IMR-90 (cell line): ENCODE measurements around the gene COA3.

Experiments used
- MAFK ChIP-seq: IDR thresholded peaks from 2 replicates; pipeline ENCODE4 v1.6.1; 2012; ENCODE audit warnings: low read depth, low read length, improper control_type of control experiment
- NFE2L2 ChIP-seq: fragments of 150-350 bp; IDR thresholded peaks from 2 replicates; pipeline ENCODE4 v1.6.1; 2016; ENCODE audit warnings: low read depth, mild to moderate bottlenecking, low read length
- POLR2A ChIP-seq: IDR thresholded peaks from 2 replicates; pipeline ENCODE4 v1.6.1; 2012; ENCODE audit warnings: mild to moderate bottlenecking, low read depth, low read length
- SMC3 ChIP-seq: fragments of 150-350 bp; IDR thresholded peaks from 2 replicates; pipeline ENCODE4 v1.6.1; 2016; ENCODE audit warnings: low read depth, mild to moderate bottlenecking, antibody characterized with exemption, low read length, moderate library complexity
- TF ChIP-seq, protein P1 (sequence below): fragments of 150-350 bp; IDR thresholded peaks from 2 replicates; pipeline ENCODE4 v1.6.1; 2017; ENCODE audit warnings: mild to moderate bottlenecking, antibody characterized with exemption, low read length, low read depth
- TF ChIP-seq, protein P2 (sequence below): conservative IDR thresholded peaks from 2 replicates; pipeline ENCODE4 v1.5.1; 2012; ENCODE audit warnings: mild to moderate bottlenecking, low read depth, low read length, improper control_type of control experiment

DNA sequence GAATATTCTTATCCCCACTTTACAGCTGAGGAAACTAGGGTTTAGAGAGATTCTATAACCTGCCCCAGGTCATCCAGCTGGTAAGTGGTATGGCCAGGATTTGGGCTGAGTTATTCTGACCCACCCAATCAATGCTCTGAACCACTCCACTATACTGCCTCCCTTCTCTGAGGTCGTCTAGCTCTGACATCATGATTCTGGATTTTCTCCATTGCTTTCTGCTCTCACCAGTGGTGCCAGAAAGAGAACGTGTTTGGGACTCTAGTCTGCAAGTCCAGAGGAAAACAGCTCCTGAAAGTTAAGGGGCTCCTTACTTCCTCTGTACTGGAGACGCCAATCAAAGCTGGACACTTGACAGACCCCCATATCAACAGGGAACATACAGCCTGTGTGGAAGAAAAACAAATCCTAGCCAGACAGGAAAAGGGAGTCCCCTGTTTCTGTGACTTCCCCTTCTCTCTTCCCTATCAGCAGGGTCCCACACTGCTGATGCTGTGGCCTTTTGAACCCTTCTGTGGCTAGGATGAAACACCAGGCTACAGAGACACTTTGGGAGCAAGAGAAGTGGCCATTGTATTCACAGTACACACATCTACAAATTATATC is 47.7 kb downstream of the COA3 start:
- TF ChIP-seq POLR2A (no peak), MAFK (no peak), SMC3 (no peak), NFE2L2 (no peak)
- TF ChIP-seq, protein P1, sequence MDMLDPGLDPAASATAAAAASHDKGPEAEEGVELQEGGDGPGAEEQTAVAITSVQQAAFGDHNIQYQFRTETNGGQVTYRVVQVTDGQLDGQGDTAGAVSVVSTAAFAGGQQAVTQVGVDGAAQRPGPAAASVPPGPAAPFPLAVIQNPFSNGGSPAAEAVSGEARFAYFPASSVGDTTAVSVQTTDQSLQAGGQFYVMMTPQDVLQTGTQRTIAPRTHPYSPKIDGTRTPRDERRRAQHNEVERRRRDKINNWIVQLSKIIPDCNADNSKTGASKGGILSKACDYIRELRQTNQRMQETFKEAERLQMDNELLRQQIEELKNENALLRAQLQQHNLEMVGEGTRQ = no peak
- TF ChIP-seq, protein P2, sequence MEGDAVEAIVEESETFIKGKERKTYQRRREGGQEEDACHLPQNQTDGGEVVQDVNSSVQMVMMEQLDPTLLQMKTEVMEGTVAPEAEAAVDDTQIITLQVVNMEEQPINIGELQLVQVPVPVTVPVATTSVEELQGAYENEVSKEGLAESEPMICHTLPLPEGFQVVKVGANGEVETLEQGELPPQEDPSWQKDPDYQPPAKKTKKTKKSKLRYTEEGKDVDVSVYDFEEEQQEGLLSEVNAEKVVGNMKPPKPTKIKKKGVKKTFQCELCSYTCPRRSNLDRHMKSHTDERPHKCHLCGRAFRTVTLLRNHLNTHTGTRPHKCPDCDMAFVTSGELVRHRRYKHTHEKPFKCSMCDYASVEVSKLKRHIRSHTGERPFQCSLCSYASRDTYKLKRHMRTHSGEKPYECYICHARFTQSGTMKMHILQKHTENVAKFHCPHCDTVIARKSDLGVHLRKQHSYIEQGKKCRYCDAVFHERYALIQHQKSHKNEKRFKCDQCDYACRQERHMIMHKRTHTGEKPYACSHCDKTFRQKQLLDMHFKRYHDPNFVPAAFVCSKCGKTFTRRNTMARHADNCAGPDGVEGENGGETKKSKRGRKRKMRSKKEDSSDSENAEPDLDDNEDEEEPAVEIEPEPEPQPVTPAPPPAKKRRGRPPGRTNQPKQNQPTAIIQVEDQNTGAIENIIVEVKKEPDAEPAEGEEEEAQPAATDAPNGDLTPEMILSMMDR = no peak
